Measurements from ENCODE around the gene TGFB3. TPM values are rescaled to one million over a fixed set of nuclear protein-coding genes. Genes with fewer than 3 reads are reported as not detected.
"Not testable (repeated sequence)": the region's sequence is repeated elsewhere in the genome, so short reads cannot be mapped to it uniquely, and the experiment has no call there.

The TGFB3 gene
- total RNA-seq, 1 donor, result 14.2 TPM

DNA sequence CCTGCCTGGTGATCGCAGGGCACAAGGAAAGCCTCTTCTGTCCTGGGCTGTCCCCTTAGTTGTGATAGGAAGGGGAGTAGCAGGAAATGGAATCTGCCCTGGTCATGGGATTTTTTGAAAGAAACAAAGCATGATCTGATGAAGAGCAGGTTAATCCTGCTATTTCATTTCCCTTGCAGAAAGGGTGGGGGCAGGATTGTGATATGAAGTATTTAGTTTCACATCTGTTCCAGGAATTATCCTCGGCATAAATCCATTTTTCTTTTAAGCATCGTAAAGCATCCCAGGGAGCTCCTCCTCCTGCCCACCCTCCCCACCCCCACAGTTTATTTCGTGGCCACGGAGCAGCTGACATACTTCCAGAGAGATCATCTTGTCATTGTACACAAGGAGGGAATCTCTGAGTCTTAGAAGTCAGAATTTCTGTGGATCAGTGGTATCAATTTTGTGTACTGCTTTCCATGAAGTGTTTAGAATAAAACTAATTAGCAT, 53.1 kb downstream of the TGFB3 start:
- TF ChIP-seq, protein P1, sequence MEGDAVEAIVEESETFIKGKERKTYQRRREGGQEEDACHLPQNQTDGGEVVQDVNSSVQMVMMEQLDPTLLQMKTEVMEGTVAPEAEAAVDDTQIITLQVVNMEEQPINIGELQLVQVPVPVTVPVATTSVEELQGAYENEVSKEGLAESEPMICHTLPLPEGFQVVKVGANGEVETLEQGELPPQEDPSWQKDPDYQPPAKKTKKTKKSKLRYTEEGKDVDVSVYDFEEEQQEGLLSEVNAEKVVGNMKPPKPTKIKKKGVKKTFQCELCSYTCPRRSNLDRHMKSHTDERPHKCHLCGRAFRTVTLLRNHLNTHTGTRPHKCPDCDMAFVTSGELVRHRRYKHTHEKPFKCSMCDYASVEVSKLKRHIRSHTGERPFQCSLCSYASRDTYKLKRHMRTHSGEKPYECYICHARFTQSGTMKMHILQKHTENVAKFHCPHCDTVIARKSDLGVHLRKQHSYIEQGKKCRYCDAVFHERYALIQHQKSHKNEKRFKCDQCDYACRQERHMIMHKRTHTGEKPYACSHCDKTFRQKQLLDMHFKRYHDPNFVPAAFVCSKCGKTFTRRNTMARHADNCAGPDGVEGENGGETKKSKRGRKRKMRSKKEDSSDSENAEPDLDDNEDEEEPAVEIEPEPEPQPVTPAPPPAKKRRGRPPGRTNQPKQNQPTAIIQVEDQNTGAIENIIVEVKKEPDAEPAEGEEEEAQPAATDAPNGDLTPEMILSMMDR (IDR thresholded peaks at IDR 0.05; ENCODE audit: insufficient read depth, low read depth, low read length), result no peak
- DNase-seq (ENCODE audit: low read depth), result peak; percentile 55
- peak overlapping the region; percentile 30 for H3K4me3 ChIP-seq (ENCODE audit: low read depth, low read length)

DNA sequence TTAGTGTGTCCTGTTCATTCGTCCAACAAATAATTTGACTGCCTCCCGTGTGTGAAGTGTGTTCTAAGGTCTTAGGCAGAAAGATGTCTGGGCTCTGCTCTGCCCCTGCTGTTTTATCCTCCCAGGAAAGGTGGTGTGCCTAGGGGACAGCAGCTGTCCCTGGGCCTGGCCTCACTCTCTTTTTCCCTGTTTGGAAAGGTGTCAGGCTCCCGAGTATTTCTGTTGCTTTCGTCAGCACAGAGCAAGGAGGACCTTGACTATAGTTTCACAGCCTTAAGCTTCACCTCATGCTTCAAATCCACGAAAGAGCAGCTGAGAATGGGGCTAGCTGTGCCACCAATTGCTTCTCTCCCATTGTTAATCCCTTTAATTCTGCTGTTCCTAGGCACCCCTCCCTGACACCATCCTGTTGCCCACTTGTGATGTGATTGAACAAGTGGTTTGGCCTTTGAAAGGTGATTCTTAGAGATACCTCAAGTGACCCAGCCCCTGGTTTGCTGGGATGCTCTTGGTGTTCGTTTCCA, 54.2 kb downstream of the TGFB3 start:
- TF ChIP-seq, protein P1 (IDR thresholded peaks at IDR 0.05; ENCODE audit: insufficient read depth, low read depth, low read length), result no peak
- DNase-seq (ENCODE audit: low read depth), result no peak
- H3K4me3 ChIP-seq (ENCODE audit: low read depth, low read length), result no peak overlapping the region

DNA sequence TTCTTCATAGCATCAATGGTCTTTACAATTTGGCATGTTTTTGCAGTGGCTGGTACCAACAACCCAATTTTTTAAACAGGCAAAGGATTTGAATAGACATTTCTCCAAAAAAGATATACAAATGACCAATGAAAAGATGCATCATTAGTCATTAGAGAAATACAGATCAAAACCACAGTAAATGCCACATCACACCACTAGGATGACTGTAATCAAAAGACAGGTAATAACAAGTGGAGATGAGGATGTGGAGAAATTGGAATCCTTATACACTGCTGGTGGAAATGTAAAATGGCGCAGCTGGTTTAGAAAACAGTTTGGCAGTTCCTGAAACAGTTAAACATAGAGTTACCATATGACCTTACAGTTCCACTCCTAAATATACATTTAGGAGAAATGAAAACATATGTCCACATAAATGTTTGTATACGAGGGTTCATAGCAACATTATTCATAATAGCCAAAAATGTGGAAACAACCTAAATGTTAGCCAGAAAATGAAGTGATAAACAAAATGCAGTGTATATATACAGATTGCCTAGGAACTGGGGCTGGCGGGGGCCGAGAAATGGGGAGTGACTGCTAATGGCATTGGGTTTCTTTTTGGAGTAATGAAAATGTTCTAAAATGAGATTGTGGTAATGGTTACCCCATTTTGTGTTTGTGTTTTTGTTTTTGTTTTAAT, 55.2 kb downstream of the TGFB3 start:
- no peak for DNase-seq (ENCODE audit: low read depth)
- TF ChIP-seq, protein P1 (IDR thresholded peaks at IDR 0.05; ENCODE audit: insufficient read depth, low read depth, low read length), result no peak
- no peak overlapping the region for H3K4me3 ChIP-seq (ENCODE audit: low read depth, low read length)

DNA sequence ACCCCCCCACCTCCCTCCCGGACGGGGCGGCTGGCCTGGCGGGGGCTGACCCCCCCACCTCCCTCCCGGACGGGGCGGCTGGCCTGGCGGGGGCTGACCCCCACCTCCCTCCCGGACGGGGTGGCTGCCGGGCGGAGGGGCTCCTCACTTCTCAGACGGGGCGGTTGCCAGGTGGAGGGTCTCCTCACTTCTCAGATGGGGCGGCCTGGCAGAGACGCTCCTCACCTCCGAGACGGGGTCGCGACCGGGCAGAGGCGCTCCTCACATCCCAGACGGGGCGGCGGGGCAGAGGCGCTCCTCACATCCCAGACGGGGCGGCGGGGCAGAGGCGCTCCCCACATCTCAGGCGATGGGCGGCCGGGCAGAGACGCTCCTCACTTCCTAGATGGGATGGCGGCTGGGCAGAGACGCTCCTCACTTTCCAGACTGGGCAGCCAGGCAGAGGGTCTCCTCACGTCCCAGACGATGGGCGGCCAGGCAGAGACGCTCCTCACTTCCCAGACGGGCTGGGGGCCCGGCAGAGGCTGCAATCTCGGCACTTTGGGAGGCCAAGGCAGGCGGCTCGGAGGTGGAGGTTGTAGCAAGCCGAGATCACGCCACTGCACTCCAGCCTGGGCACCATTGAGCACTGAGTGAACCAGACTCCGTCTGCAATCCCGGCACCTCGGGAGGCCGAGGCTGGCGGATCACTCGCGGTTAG, 56.5 kb downstream of the TGFB3 start:
- DNase-seq (ENCODE audit: low read depth); H3K4me3 ChIP-seq (ENCODE audit: low read depth, low read length): not testable (repeated sequence)

DNA sequence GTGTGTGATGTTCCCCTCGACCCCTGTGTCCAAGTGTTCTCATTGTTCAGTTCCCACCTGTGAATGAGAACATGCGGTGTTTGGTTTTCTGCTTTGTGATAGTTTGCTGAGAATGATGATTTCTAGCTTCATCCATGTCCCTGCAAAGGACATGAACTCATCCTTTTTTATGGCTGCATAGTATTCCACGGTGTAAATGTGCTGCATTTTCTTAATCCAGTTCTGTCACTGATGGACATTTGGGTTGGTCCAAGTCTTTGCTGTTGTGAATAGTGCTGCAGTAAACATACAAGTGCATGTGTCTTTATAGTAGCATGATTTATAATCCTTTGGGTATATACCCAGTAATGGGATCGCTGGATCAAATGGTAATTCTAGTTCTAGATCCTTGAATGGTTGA, 61.4 kb downstream of the TGFB3 start:
- not testable (repeated sequence) for H3K4me3 ChIP-seq (ENCODE audit: low read depth, low read length); DNase-seq (ENCODE audit: low read depth)

DNA sequence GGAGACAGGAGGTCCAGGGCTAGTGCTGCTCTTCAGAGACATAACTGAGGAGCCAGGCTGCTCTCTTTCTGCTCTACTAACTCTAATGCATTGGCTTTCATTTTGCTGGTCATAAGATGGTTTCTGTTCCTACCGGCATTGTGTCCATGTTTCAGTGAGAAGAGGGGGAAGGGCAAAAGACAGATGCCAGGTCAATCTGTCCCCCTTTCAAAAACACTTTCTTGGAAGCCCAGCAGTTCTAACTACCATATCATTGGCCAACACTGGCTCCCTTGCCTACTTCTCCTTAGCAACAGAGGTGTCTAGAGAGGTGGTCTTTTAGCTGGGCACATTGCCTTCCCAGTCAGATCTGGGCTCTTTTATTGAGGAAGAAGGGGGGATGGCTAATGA, 63.9 kb downstream of the TGFB3 start:
- DNase-seq (ENCODE audit: low read depth), result no peak
- TF ChIP-seq, protein P1 (IDR thresholded peaks at IDR 0.05; ENCODE audit: insufficient read depth, low read depth, low read length), result no peak
- no peak overlapping the region for H3K4me3 ChIP-seq (ENCODE audit: low read depth, low read length)

DNA sequence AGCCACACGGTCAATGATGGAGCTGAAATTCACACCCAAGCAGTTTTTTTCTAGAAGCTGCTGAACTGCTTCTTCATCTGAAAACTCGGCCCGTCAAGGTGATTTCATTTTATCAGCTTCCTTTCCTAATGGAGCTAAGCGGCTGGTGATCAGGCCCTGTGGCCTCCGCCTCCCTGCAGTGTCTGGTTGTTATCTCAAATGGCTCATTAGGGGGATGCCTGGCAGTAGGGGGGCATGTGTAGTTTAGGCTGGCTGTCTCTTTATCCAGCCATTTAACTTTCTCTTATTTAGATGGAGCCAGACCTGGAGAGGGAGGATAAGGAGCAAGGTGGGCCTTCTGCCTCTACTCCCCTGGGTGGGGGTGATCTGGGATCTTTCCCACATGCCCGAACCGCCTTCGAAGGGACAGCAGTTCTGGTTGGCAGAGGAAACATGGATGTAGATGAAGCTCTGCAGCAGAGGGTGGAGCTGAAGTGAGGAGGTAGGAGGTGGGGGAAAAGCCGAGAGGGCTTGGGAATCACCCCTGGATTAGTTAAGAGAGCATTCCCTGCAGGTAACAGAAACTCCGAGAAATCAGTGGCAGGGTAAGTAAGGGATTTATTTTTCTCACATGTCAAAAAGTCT, 64.4 kb downstream of the TGFB3 start:
- DNase-seq (ENCODE audit: low read depth), result no peak
- TF ChIP-seq, protein P1 (IDR thresholded peaks at IDR 0.05; ENCODE audit: insufficient read depth, low read depth, low read length), result no peak

More for the DNA sequence above, 64.4 kb downstream of the TGFB3 start:
- H3K4me3 ChIP-seq (ENCODE audit: low read depth, low read length), result no peak overlapping the region

Measured in fibroblast of villous mesenchyme (primary cell).